ES-I3 (cell line): ENCODE data around the gene BRSK2.
"Not testable (repeated sequence)": the region's sequence is repeated elsewhere in the genome, so short reads cannot be mapped to it uniquely, and the experiment has no call there.

Experiments used
- H3K36me3 ChIP-seq: 2 replicates; pipeline ENCODE4 v1.6.1; 2013; ENCODE audit warnings: mild to moderate bottlenecking, low read length, control low read depth, moderate library complexity; ENCODE audit not compliant: insufficient read depth
- H3K4me1 ChIP-seq: 2 replicates; pipeline ENCODE4 v1.6.1; 2013; ENCODE audit warnings: mild to moderate bottlenecking, control low read depth, low read length; ENCODE audit not compliant: insufficient read depth
- H3K9ac ChIP-seq: 2 replicates; pipeline ENCODE4 v1.6.1; 2013; ENCODE audit warnings: low read depth, mild to moderate bottlenecking, low read length, moderate library complexity
- H3K9me3 ChIP-seq: 2 replicates; pipeline ENCODE4 v1.6.1; 2013; ENCODE audit warnings: mild to moderate bottlenecking, low read length, moderate library complexity; ENCODE audit not compliant: control insufficient read depth, insufficient read depth

The BRSK2 gene

GRCh38 chr11:1402355-1403077 is 12.8 kb downstream of the BRSK2 start:
- Histone ChIP-seq H3K9me3 (no peaks in the 10 kb centered on the region), H3K36me3 (no peaks in the 10 kb centered on the region), H3K4me1 (no peaks in the 10 kb centered on the region), H3K9ac (no peak overlapping the region)

GRCh38 chr11:1403078-1403620 is 13.4 kb downstream of the BRSK2 start:
- H3K9ac ChIP-seq: no peak overlapping the region
- H3K4me1 ChIP-seq: no peaks in the 10 kb centered on the region
- H3K9me3 ChIP-seq: no peaks in the 10 kb centered on the region
- no peaks in the 10 kb centered on the region for H3K36me3 ChIP-seq

GRCh38 chr11:1403721-1404460 is 14.2 kb downstream of the BRSK2 start:
- no peaks in the 10 kb centered on the region for H3K4me1 ChIP-seq
- H3K9me3 ChIP-seq: no peaks in the 10 kb centered on the region
- H3K9ac ChIP-seq: no peak overlapping the region
- no peaks in the 10 kb centered on the region for H3K36me3 ChIP-seq

DNA sequence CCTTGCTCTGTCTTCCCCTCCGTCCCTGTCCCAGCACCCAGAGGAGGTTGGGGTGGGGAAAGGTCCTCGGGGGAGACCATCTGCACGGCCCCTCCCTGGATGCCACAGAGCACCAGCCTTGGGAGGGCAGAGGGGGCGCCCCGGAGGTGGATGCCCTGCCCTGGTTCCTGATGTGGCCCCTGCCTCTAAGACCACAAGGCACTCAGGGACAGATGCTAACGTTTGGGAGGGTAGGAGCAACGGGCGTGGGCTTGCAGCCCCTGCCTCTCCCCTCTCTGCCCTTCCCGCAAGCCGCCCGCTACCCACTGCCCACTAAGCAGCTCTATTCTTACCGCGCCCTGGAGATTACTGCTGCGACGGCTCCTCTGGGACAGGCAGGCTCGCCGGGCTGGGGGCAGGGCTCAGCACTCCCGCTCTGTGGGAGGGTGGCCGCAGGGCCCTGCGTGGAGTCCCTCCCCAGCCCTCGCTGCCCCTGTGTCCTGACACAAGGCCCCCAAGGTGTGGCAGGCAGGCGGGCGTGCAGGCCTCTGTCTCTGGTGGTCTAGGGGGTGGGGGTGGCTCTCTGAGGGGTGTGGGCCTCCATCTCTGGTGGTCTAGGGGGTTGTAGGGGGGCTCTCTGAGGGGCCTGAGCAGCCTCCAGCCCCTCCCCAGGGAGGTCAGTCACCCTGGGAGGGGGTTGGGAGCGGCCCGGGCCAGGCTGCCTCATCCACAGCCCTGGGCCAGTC is 14.9 kb downstream of the BRSK2 start:
- H3K9me3 ChIP-seq: no peaks in the 10 kb centered on the region
- H3K36me3 ChIP-seq: no peaks in the 10 kb centered on the region
- no peak overlapping the region for H3K9ac ChIP-seq
- H3K4me1 ChIP-seq: no peaks in the 10 kb centered on the region

- H3K9ac ChIP-seq: no peak overlapping the region
- no peaks in the 10 kb centered on the region for H3K36me3 ChIP-seq
- H3K9me3 ChIP-seq: no peaks in the 10 kb centered on the region
- no peaks in the 10 kb centered on the region for H3K4me1 ChIP-seq
Measured at GRCh38 chr11:1405186-1406020, 15.7 kb downstream of the BRSK2 start.

- Histone ChIP-seq H3K9ac (no peak overlapping the region), H3K36me3 (no peaks in the 10 kb centered on the region), H3K4me1 (no peaks in the 10 kb centered on the region), H3K9me3 (no peaks in the 10 kb centered on the region)
Measured at GRCh38 chr11:1406571-1407485, 17.1 kb downstream of the BRSK2 start.

GRCh38 chr11:1407668-1408067 is 17.9 kb downstream of the BRSK2 start:
- no peaks in the 10 kb centered on the region for H3K4me1 ChIP-seq
- H3K9me3 ChIP-seq: no peaks in the 10 kb centered on the region
- no peaks in the 10 kb centered on the region for H3K36me3 ChIP-seq
- H3K9ac ChIP-seq: no peak overlapping the region

DNA sequence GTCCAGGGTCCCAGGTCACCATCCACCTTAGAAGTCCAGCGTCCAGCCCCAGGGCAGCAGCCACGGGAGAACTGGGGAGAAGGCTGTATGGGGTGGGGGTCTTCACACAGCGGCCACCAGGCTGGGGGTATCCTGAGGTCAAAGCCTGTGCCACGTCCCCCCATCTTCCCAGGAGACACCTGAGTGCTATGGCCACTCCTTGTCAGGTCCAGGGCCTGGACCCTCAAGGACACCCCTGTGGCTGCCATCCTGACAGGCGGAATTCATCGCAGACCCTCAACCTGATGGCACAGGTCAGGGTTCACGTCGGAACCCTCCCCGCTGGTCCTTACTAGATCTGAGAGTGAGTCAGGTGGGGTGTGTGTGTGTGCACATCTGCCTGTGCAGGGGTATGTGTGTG is 18.6 kb downstream of the BRSK2 start:
- Histone ChIP-seq H3K4me1 (no peaks in the 10 kb centered on the region), H3K9ac (no peak overlapping the region), H3K36me3 (no peaks in the 10 kb centered on the region), H3K9me3 (no peaks in the 10 kb centered on the region)

- no peaks in the 10 kb centered on the region for H3K36me3 ChIP-seq
Measured at GRCh38 chr11:1409108-1409851, 19.5 kb downstream of the BRSK2 start.

DNA sequence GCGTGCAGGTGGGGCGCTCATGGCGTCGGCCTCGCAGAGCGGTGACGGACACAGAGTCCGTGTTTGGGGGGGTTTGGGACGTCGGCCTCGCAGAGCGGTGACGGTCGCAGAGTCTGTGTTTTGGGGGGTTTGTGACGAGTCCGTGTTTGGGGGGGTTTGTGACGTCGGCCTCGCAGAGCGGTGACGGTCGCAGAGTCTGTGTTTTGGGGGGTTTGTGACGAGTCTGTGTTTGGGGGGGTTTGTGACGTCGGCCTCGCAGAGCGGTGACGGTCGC is 20.1 kb downstream of the BRSK2 start:
- H3K9ac ChIP-seq, H3K9me3 ChIP-seq, H3K36me3 ChIP-seq, H3K4me1 ChIP-seq: not testable (repeated sequence)

More at GRCh38 chr11:1409108-1409851, 19.5 kb downstream of the BRSK2 start:
- no peaks in the 10 kb centered on the region for H3K4me1 ChIP-seq
- H3K9ac ChIP-seq: no peak overlapping the region
- peaks cover 3% of the 10 kb centered on the region; the same call in 1 of the 2 replicates for H3K9me3 ChIP-seq

DNA sequence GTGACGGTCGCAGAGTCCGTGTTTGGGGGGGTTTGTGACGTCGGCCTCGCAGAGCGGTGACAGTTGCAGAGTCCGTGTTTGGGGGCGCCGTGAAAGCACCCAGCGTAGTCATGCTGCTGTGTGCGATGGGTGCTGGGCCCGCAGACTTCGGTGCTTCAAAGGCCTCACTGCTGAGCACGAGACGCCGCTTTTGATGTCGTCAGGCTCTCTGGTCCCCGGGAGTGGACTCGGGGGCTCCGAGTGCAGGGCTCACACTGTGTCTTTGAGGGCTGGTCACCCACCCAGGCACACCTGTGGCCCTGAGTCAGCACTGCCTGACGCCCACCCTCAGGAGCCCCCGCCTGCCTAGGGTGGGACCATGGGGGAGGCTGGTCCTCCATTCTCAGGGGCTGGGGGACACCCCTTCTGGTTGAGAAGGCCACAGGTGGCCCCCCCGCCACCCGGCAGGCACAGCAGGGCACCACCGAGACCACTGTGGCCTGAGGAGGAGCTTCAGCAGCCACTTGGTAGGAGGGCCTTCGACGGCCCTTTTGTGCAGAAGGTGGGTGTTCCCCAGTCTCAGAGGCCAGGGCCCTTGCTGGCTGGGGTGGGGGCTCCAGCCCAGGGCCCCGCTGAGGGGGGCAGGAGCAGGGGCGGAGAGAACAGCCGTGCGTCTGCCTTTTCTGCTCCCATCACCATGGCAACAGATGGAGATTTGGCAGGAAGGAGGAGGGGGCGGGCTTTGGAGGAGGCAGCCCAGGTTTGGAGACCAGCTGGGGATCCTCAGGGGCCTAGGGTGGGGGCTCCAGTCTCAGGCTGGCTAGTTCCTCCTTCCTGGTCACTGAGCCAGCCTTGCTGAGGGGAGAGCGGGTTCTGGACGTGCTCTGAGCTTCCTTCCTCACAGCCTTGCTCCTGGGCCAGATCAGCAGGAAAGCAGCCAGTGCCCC is 20.9 kb downstream of the BRSK2 start:
- Histone ChIP-seq H3K4me1 (no peaks in the 10 kb centered on the region), H3K9ac (no peak overlapping the region), H3K36me3 (no peaks in the 10 kb centered on the region), H3K9me3 (peaks cover 3% of the 10 kb centered on the region)

- Histone ChIP-seq H3K4me1 (no peaks in the 10 kb centered on the region), H3K36me3 (no peaks in the 10 kb centered on the region; the same call in 1 of the 2 replicates), H3K9ac (no peak overlapping the region), H3K9me3 (peaks cover 10% of the 10 kb centered on the region)
Measured at GRCh38 chr11:1411301-1411700, 21.6 kb downstream of the BRSK2 start.
